H1 (cell line): ENCODE data around the gene RUSF1.
"Not testable (repeated sequence)": the region's sequence is repeated elsewhere in the genome, so short reads cannot be mapped to it uniquely, and the experiment has no call there.

Source experiments
- ATF3 ChIP-seq: IDR thresholded peaks from 2 replicates; pipeline ENCODE4 v1.6.1; 2011; ENCODE audit warnings: low read depth, mild to moderate bottlenecking, low read length; ENCODE audit not compliant: insufficient read depth
- CTCF ChIP-seq, 3 experiments: IDR thresholded peaks; 1 replicate in 2 of 3; 2 replicates in 1 of 3; pipeline versions ENCODE4 v1.5.1 to v1.6.1; 2011; ENCODE audit warnings: low read length in 3 of 3, mild to moderate bottlenecking in 3 of 3, inconsistent platforms in 2 of 3, low read depth in 1 of 3, moderate library complexity in 1 of 3; ENCODE audit not compliant: insufficient read depth in 1 of 3; ENCODE audit errors: control extremely low read depth in 1 of 3
- EP300 ChIP-seq, 2 experiments: IDR thresholded peaks; 1 replicate in 1 of 2; 2 replicates in 1 of 2; pipeline ENCODE4 v1.6.1; 2011 to 2012; ENCODE audit warnings: low read depth in 2 of 2, low read length in 2 of 2, mild to moderate bottlenecking in 2 of 2, borderline replicate concordance in 1 of 2, inconsistent platforms in 1 of 2, moderate library complexity in 1 of 2
- EZH2 ChIP-seq: fragments of 200-600 bp; sonication (generic); IDR thresholded peaks from 2 replicates; pipeline ENCODE4 v1.7.1; 2012; ENCODE audit warnings: low read depth, mild to moderate bottlenecking, moderate library complexity, low read length, inconsistent platforms; ENCODE audit not compliant: severe bottlenecking
- HDAC2 ChIP-seq, 2 experiments: fragments of 300-600 bp in 1 of 2; sonication (generic) in 1 of 2; IDR thresholded peaks; 2 replicates each; pipeline ENCODE4 v1.6.1; 2011 to 2012; ENCODE audit warnings: low read depth in 2 of 2, low read length in 2 of 2, mild to moderate bottlenecking in 2 of 2, moderate library complexity in 2 of 2, borderline replicate concordance in 1 of 2, inconsistent platforms in 1 of 2
- MAX ChIP-seq: IDR thresholded peaks from 2 replicates; pipeline ENCODE4 v1.6.1; 2012; ENCODE audit warnings: inconsistent platforms
- PHF8 ChIP-seq: fragments of 200-600 bp; sonication (generic); conservative IDR thresholded peaks from 2 replicates; pipeline ENCODE4 v1.7.1; 2012; ENCODE audit warnings: low read depth, mild to moderate bottlenecking, inconsistent platforms, low read length, moderate library complexity
- POLR2AphosphoS5 ChIP-seq: IDR thresholded peaks from 2 replicates; pipeline ENCODE4 v1.6.1; 2011; ENCODE audit warnings: low read depth, low read length
- TAF1 ChIP-seq: IDR thresholded peaks from 2 replicates; pipeline ENCODE4 v1.6.1; 2011; ENCODE audit warnings: mild to moderate bottlenecking, low read depth, low read length
- ZNF274 ChIP-seq: IDR thresholded peaks from 2 replicates; pipeline ENCODE4 v1.7.0; 2012; ENCODE audit warnings: low read length, borderline replicate concordance; ENCODE audit errors: extremely low read depth

- not testable (repeated sequence) for TF ChIP-seq EP300 (IDR thresholded peaks at IDR 0.05; ENCODE audit: borderline replicate concordance in 1 of 2, low read depth in 2 of 2, low read length in 2 of 2); CTCF (IDR thresholded peaks at IDR 0.05; ENCODE audit: control extremely low read depth in 1 of 3, insufficient read depth in 1 of 3, low read depth in 1 of 3, low read length in 3 of 3); HDAC2 (IDR thresholded peaks at IDR 0.05; ENCODE audit: borderline replicate concordance in 1 of 2, low read depth in 2 of 2, low read length in 2 of 2); ATF3; EZH2; POLR2AphosphoS5; PHF8; TAF1; ZNF274; MAX
Measured at GRCh38 chr16:31523768-31524167, 15.6 kb upstream of the RUSF1 start.
